ENCODE data around the gene HLA-DRB1. TPM values are rescaled to one million over a fixed set of nuclear protein-coding genes. Genes with fewer than 3 reads are reported as not detected.

HLA-DRB1 gene
- total RNA-seq, 2 donors from 2014 or later: 50.0 to 80.3 TPM

GRCh38 chr6:32614366-32615081, 24.9 kb upstream of the HLA-DRB1 start:
- ATAC-seq (ENCODE audit: insufficient number of reproducible peaks, low FRiP score, low read depth): no peak

GRCh38 chr6:32613475-32613874, 23.8 kb upstream of the HLA-DRB1 start:
- DNase-seq (ENCODE audit: low spot score): no peak
- Histone ChIP-seq H3K36me3 (no peaks in the 10 kb centered on the region), H3K4me1 (ENCODE audit: control insufficient read depth in 1 of 2, low read depth in 2 of 2) (no peaks in the 10 kb centered on the region), H3K27me3 (replicated peaks; ENCODE audit: insufficient read depth) (no peaks in the 10 kb centered on the region), H3K27ac (no peak overlapping the region), H3K4me3 (no peak overlapping the region), H3K9me3 (no peaks in the 10 kb centered on the region)
- no peak for TF ChIP-seq CTCF (IDR thresholded peaks at IDR 0.05)
- ATAC-seq (ENCODE audit: insufficient number of reproducible peaks, low FRiP score, low read depth): no peak

More at GRCh38 chr6:32614366-32615081, 24.9 kb upstream of the HLA-DRB1 start:
- no peak for TF ChIP-seq CTCF (IDR thresholded peaks at IDR 0.05)
- no peaks in the 10 kb centered on the region for H3K9me3 ChIP-seq
- no peak overlapping the region for H3K27ac ChIP-seq
- no peak for DNase-seq (ENCODE audit: low spot score)
- no peak overlapping the region for H3K4me3 ChIP-seq
- H3K27me3 ChIP-seq (replicated peaks; ENCODE audit: insufficient read depth): no peaks in the 10 kb centered on the region
- no peaks in the 10 kb centered on the region for H3K36me3 ChIP-seq
- no peaks in the 10 kb centered on the region for H3K4me1 ChIP-seq (ENCODE audit: control insufficient read depth in 1 of 2, low read depth in 2 of 2)

- Histone ChIP-seq H3K9me3 (no peaks in the 10 kb centered on the region), H3K4me3 (no peak overlapping the region), H3K27ac (no peak overlapping the region), H3K4me1 (ENCODE audit: control insufficient read depth in 1 of 2, low read depth in 2 of 2) (no peaks in the 10 kb centered on the region), H3K36me3 (no peaks in the 10 kb centered on the region), H3K27me3 (replicated peaks; ENCODE audit: insufficient read depth) (no peaks in the 10 kb centered on the region)
- DNase-seq (ENCODE audit: low spot score): no peak
- no peak for TF ChIP-seq CTCF (IDR thresholded peaks at IDR 0.05)
- ATAC-seq (ENCODE audit: insufficient number of reproducible peaks, low FRiP score, low read depth): no peak
Observed at GRCh38 chr6:32610682-32611296, 21.1 kb upstream of the HLA-DRB1 start.

DNA sequence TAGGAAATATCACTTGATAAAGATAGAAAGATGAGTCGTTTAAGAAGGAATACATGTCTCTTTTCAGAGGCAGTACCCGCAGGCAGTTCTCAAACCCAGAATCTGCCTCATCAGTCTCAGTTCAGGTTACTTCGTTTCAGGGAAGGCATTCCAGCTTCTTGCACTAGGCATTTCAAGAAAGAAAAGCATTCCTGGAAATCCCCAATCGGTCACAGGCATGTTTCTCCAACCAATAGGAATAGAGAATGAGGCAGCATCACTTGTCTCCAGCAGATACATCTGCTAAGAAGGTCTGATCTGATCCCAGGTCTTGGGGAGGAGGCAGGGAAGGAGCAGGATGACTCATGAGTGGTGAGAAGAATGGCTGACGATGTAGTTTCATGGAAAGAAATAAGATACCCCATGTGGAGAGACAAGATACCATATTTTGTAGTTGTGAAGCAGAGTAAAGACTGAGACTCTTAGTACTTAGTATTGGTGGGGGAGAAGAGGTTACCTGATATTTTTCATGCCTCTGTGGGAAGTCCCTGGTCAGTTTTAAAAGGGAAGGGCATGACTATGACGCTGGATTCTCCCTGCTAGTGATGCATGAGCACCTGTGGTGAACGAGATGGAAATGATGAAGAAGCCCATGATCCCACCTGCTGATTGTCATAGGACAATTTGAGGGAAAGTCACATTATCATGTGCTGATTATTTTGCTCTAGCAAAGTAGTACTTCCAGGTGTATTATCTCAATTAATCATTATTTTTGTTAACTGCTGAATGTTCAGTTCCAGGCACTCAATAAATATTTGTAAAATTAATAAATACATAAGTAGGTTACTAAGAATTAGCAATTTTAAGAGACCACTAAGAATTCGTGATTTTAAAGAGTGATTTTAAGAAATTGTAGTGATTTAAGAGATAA, 20.3 kb upstream of the HLA-DRB1 start:
- Histone ChIP-seq H3K9me3 (no peaks in the 10 kb centered on the region), H3K27me3 (replicated peaks; ENCODE audit: insufficient read depth) (no peaks in the 10 kb centered on the region), H3K27ac (no peak overlapping the region), H3K4me3 (peak overlapping the region; percentile 28), H3K36me3 (no peaks in the 10 kb centered on the region), H3K4me1 (ENCODE audit: control insufficient read depth in 1 of 2, low read depth in 2 of 2) (no peaks in the 10 kb centered on the region)
- peak; percentile 95 for ATAC-seq (ENCODE audit: insufficient number of reproducible peaks, low FRiP score, low read depth)
- no peak for DNase-seq (ENCODE audit: low spot score)
- no peak for TF ChIP-seq CTCF (IDR thresholded peaks at IDR 0.05)

DNA sequence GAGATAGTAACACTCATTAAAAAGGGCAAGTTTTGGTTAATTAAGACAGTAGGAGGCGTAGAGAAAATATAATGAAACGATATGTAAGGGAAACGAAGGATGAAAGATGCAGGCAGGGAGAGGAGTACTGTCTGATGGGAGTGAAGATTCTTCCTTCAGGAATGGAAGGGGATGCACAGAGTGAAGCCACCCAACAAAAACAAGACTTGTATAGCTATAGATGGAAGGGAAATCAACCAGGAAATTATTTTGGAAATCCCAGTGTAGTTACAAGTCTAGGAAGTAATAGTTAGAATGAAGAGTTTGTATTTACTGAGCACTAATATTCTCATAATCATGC, 19.7 kb upstream of the HLA-DRB1 start:
- no peak for ATAC-seq (ENCODE audit: insufficient number of reproducible peaks, low FRiP score, low read depth)
- DNase-seq (ENCODE audit: low spot score): no peak
- no peak for TF ChIP-seq CTCF (IDR thresholded peaks at IDR 0.05)
- H3K4me1 ChIP-seq (ENCODE audit: control insufficient read depth in 1 of 2, low read depth in 2 of 2): no peaks in the 10 kb centered on the region
- H3K27ac ChIP-seq: no peak overlapping the region
- H3K9me3 ChIP-seq: no peaks in the 10 kb centered on the region
- no peaks in the 10 kb centered on the region for H3K27me3 ChIP-seq (replicated peaks; ENCODE audit: insufficient read depth)
- no peak overlapping the region for H3K4me3 ChIP-seq
- H3K36me3 ChIP-seq: no peaks in the 10 kb centered on the region
